Measurements from ENCODE around the gene FERMT3.

FERMT3 gene

GRCh38 chr11:64231546-64231945 is 25.0 kb downstream of the FERMT3 start:
- peak overlapping the region; percentile 87 to 97 for H3K4me3 Mint-ChIP-seq
- H3K9me3 Mint-ChIP-seq = no peaks in the 10 kb centered on the region
- peaks cover 22 to 26% of the 10 kb centered on the region in 2 donors for H3K36me3 Mint-ChIP-seq
- H3K4me1 Mint-ChIP-seq = peaks cover 42 to 85% of the 10 kb centered on the region in 2 donors
- no peak for ATAC-seq (replicated peaks)
- no peaks in the 10 kb centered on the region for H3K27me3 Mint-ChIP-seq
- DNase-seq = no peak
- no peak overlapping the region for H3K27ac Mint-ChIP-seq

DNA sequence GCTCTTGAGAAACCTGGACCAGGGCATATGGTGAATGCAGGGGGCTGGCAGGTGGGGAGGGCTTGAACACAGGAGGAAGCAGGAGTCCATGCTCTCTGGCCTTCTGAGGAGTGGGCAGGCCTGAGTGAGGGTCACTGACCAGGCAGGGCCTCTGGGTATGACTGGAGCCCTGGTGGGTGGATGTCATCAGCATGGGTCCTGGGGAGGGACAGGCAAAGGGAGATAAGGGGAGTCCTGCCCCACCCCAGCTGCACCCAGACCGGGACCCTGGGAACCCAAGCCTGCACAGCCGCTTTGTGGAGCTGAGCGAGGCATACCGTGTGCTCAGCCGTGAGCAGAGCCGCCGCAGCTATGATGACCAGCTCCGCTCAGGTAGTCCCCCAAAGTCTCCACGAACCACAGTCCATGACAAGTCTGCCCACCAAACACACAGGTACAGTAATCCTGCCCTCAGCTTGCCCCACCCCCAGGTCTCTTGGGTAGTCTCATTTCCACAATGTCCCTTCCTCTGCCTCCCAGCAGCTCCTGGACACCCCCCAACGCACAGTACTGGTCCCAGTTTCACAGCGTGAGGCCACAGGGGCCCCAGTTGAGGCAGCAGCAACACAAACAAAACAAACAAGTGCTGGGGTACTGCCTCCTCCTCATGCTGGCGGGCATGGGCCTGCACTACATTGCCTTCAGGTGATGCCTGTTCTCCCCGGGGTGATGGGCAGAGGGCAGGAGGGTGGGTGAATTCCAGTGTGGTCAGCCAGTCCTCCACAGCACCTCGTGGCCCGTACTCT is 25.9 kb downstream of the FERMT3 start:
- DNase-seq = no peak
- peak overlapping the region; percentile 82 for H3K27ac Mint-ChIP-seq
- peak overlapping the region; percentile 87 to 97 for H3K4me3 Mint-ChIP-seq
- no peaks in the 10 kb centered on the region for H3K27me3 Mint-ChIP-seq
- ATAC-seq (replicated peaks) = no peak
- H3K4me1 Mint-ChIP-seq = peaks cover 38 to 87% of the 10 kb centered on the region in 2 donors
- no peaks in the 10 kb centered on the region for H3K9me3 Mint-ChIP-seq
- H3K36me3 Mint-ChIP-seq = peaks cover 23 to 33% of the 10 kb centered on the region in 2 donors

DNA sequence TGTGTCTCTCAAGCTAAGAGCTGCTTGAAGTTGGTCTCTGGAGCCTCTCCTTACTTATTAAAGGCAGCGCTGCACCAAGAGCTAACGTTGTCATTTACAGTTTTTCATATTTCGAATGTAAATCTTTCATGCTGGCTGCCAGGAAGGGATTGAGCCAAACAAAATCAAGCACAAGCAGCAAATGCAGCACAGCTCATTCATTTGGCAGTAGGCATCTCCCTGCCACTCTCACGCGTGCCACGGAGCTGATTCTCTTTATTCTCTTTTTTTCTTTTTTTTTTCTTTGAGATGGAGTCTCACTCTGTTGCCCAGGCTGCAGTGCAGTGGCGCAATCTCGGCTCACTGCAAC is 26.4 kb downstream of the FERMT3 start:
- peaks cover 41 to 87% of the 10 kb centered on the region in 2 donors for H3K4me1 Mint-ChIP-seq
- no peaks in the 10 kb centered on the region for H3K27me3 Mint-ChIP-seq
- ATAC-seq (replicated peaks) = no peak

GRCh38 chr11:64233913-64234586 is 27.5 kb downstream of the FERMT3 start, which contains the start of gene VEGFB:
VEGFB (plus strand) TSS chr11:64234584; CDS start chr11:64234834, 250 bp downstream.
- peaks cover 26 to 47% of the 10 kb centered on the region in 2 donors for H3K36me3 Mint-ChIP-seq
- H3K27me3 Mint-ChIP-seq = no peaks in the 10 kb centered on the region
- peak within 1 kb of the TSS; percentile 92 for H3K27ac Mint-ChIP-seq
- H3K4me3 Mint-ChIP-seq = peak within 1 kb of the TSS; percentile 94 to 95
- peaks cover 51 to 88% of the 10 kb centered on the region in 2 donors for H3K4me1 Mint-ChIP-seq
- ATAC-seq (replicated peaks) (peak; percentile 55 to 62), DNase-seq (peak; percentile 63)
- no peaks in the 10 kb centered on the region for H3K9me3 Mint-ChIP-seq

More for the DNA sequence above, 26.4 kb downstream of the FERMT3 start:
- no peaks in the 10 kb centered on the region for H3K9me3 Mint-ChIP-seq
- H3K4me3 Mint-ChIP-seq = peak overlapping the region; percentile 73 to 83
- peaks cover 22 to 39% of the 10 kb centered on the region in 2 donors for H3K36me3 Mint-ChIP-seq
- no peak for DNase-seq
- H3K27ac Mint-ChIP-seq = no peak overlapping the region

DNA sequence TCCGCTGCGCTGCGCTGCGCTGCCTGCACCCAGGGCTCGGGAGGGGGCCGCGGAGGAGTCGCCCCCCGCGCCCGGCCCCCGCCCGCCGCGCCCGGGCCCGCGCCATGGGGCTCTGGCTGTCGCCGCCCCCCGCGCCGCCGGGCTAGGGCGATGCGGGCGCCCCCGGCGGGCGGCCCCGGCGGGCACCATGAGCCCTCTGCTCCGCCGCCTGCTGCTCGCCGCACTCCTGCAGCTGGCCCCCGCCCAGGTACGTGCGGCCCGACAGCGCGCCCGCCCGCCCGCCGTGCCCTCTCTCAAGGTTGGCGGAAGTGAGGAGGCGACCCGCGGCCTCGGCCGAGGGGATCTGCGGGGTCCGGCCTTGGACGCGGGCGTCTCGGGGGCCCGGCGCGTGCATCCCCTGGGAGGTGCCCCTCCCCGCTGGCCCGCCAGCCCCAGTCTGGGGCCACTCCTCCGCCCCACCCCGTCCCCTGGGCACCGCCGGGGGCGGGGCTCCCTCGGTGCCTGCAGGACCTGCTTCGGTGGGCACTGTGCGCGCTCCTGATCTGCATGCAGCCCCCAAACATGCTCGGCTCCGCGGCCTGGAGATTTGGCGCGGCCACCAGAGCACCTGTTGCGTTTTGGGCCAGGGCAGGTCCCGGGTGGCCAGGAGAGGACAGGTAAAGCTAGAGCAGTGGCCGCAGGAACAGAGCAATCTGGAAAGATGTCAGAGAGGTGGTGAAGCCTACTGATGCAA is 28.3 kb downstream of the FERMT3 start:
- Mint-ChIP-seq H3K27ac (peak overlapping the region; percentile 92), H3K4me3 (peak overlapping the region; percentile 94 to 95), H3K9me3 (no peaks in the 10 kb centered on the region), H3K27me3 (no peaks in the 10 kb centered on the region), H3K36me3 (peaks cover 27 to 45% of the 10 kb centered on the region in 2 donors), H3K4me1 (peaks cover 47 to 88% of the 10 kb centered on the region in 2 donors)
- DNase-seq (no peak), ATAC-seq (replicated peaks) (peak; percentile 45 to 46)

GRCh38 chr11:64235437-64236161 is 29.1 kb downstream of the FERMT3 start:
- ATAC-seq (replicated peaks) = no peak
- Mint-ChIP-seq H3K36me3 (peaks cover 32 to 45% of the 10 kb centered on the region in 2 donors), H3K27me3 (no peaks in the 10 kb centered on the region), H3K9me3 (no peaks in the 10 kb centered on the region), H3K4me1 (peaks cover 49 to 89% of the 10 kb centered on the region in 2 donors), H3K27ac (peak overlapping the region; percentile 92), H3K4me3 (peak overlapping the region; percentile 94 to 95)
- DNase-seq = no peak

DNA sequence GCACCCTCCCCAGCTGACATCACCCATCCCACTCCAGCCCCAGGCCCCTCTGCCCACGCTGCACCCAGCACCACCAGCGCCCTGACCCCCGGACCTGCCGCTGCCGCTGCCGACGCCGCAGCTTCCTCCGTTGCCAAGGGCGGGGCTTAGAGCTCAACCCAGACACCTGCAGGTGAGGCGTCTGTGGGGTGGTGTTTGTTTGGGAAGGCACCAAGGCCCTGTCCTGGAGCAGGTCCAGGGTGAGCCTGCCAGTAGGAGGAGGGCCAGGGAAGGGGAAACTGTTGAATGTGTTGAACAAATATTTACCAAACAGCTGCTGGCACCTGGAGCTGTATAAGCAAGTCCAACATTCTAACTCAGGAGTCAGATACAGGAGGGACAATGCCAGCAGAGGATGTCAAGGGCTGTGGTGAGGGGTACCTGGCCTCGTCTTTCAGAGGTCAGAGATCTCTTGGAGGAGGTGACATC is 31.0 kb downstream of the FERMT3 start:
- H3K36me3 Mint-ChIP-seq = peaks cover 34 to 48% of the 10 kb centered on the region in 2 donors
- peak overlapping the region in 1 of 2 donors; percentile 37 for H3K4me3 Mint-ChIP-seq
- no peaks in the 10 kb centered on the region for H3K27me3 Mint-ChIP-seq

GRCh38 chr11:64238076-64238475 is 31.6 kb downstream of the FERMT3 start:
- no peak for ATAC-seq (replicated peaks)
- DNase-seq = no peak
- peaks cover 38 to 51% of the 10 kb centered on the region in 2 donors for H3K36me3 Mint-ChIP-seq
- no peak overlapping the region for H3K4me3 Mint-ChIP-seq
- H3K9me3 Mint-ChIP-seq = no peaks in the 10 kb centered on the region
- H3K4me1 Mint-ChIP-seq = peaks cover 40 to 81% of the 10 kb centered on the region in 2 donors
- no peaks in the 10 kb centered on the region for H3K27me3 Mint-ChIP-seq
- H3K27ac Mint-ChIP-seq = peak overlapping the region; percentile 99

More for the DNA sequence above, 31.0 kb downstream of the FERMT3 start:
- DNase-seq (no peak), ATAC-seq (replicated peaks) (no peak)
- Mint-ChIP-seq H3K4me1 (peaks cover 40 to 81% of the 10 kb centered on the region in 2 donors), H3K9me3 (no peaks in the 10 kb centered on the region), H3K27ac (peak overlapping the region; percentile 87)

GRCh38 chr11:64238999-64239398 is 32.5 kb downstream of the FERMT3 start:
- peaks cover 43 to 81% of the 10 kb centered on the region in 2 donors for H3K4me1 Mint-ChIP-seq
- peaks cover 44 to 60% of the 10 kb centered on the region in 2 donors for H3K36me3 Mint-ChIP-seq
- ATAC-seq (replicated peaks) = no peak
- no peak overlapping the region for H3K4me3 Mint-ChIP-seq
- no peaks in the 10 kb centered on the region for H3K9me3 Mint-ChIP-seq
- H3K27me3 Mint-ChIP-seq = no peaks in the 10 kb centered on the region
- peak overlapping the region; percentile 99 for H3K27ac Mint-ChIP-seq
- DNase-seq = no peak

DNA sequence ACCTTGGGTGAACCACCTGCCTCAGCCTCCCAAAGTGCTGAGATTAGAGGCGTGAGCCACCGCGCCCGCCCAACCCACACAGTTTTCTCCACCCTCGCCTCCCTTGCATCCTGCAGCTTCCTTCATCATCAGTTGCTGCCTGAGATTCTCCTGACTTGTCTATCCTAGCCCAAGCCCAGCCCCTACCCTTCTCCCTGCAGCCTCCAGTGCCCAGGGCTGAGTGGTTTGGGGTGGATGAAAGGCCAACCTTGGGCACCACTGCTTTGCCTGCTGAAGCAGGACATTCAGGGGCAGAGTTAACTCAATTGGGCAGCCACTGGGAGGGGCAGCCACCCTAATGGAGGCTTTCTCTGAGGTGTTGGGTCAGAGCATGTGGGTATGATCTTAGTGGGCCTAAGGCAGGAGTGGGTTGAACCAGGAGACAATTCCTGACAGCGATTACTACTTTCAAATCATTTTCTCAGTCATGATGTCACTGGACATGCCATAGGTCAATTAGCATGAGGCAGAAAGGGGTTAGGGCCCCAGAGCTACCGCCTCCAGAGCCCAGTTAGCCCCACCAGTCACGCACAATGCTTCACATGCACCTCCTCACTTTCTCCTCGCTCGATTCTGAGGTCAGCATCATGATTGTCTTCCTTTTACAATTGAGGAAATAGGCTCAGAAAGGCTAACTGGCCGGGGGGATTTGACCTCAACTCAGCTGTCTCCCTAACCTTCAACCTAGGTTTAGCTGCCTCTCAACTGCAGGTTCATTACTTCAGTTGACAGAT is 33.3 kb downstream of the FERMT3 start:
- peak overlapping the region; percentile 80 to 95 for H3K4me3 Mint-ChIP-seq
- peaks cover 43 to 85% of the 10 kb centered on the region in 2 donors for H3K4me1 Mint-ChIP-seq
- peaks cover 44 to 63% of the 10 kb centered on the region in 2 donors for H3K36me3 Mint-ChIP-seq
- no peaks in the 10 kb centered on the region for H3K9me3 Mint-ChIP-seq
- ATAC-seq (replicated peaks) (peak; percentile 47 to 48), DNase-seq (peak; percentile 84)
- no peaks in the 10 kb centered on the region for H3K27me3 Mint-ChIP-seq
- peak overlapping the region; percentile 99 for H3K27ac Mint-ChIP-seq

- H3K27me3 Mint-ChIP-seq = no peaks in the 10 kb centered on the region
- H3K4me3 Mint-ChIP-seq = peak within 1 kb of the TSS; percentile 80 to 95
- peak within 1 kb of the TSS; percentile 99 for H3K27ac Mint-ChIP-seq
- peak; percentile 52 to 61 for ATAC-seq (replicated peaks)
- peak; percentile 98 for DNase-seq
- peaks cover 37 to 85% of the 10 kb centered on the region in 2 donors for H3K4me1 Mint-ChIP-seq
- H3K9me3 Mint-ChIP-seq = no peaks in the 10 kb centered on the region
- peaks cover 37 to 57% of the 10 kb centered on the region in 2 donors for H3K36me3 Mint-ChIP-seq
These were observed 34.1 kb downstream of the FERMT3 start, which contains the start of gene FKBP2 for GRCh38 chr11:64240435-64241240. FKBP2 (plus strand) TSS chr11:64241095; CDS start chr11:64242388, 1,293 bp downstream.

- H3K4me3 Mint-ChIP-seq = peak overlapping the region; percentile 80 to 95
- no peaks in the 10 kb centered on the region for H3K27me3 Mint-ChIP-seq
- peaks cover 37 to 79% of the 10 kb centered on the region in 2 donors for H3K4me1 Mint-ChIP-seq
- DNase-seq (peak; percentile 100), ATAC-seq (replicated peaks) (peak; percentile 70 to 73)
- H3K27ac Mint-ChIP-seq = peak overlapping the region; percentile 99
- no peaks in the 10 kb centered on the region for H3K9me3 Mint-ChIP-seq
- peaks cover 37 to 59% of the 10 kb centered on the region in 2 donors for H3K36me3 Mint-ChIP-seq
These were observed 34.6 kb downstream of the FERMT3 start for GRCh38 chr11:64241241-64241490.

All from stimulated activated naive B cell treated with anti-CD40 and anti-IgM and Interleukin-4, amounts not matched to agents 10 μg/mL and 1 μg/mL and 100 μg/mL, for 72 hours (primary cell).